Measurements from ENCODE around the gene SEC14L5. TPM values are rescaled to one million over a fixed set of nuclear protein-coding genes. Genes with fewer than 3 reads are reported as not detected.

SEC14L5 gene
- total RNA-seq, 2 experiments from 2014 or later = not detected

DNA sequence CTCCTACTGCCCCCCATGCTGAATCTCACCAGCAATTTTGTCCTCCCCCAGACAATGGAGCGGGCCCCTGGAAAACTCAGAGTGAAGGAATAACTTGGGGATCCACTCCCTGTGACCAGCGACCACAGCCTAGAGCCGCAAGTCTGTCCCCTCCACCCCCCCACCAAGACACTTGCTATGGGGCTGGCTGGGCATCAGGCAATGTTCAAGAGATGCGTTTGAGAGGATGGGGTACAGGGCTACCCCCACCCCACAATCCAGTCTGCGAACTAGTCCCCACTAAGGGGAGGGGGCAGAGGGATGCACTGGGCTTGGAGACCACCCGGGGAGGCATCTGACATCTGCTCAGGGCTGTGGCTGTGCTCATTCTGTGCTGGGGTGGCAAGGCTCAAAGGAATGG, 23.5 kb upstream of the SEC14L5 start:
- intact Hi-C loops (cut with micrococcal nuclease) = no loop called here
- no peak for DNase-seq
- CTCF ChIA-PET = no interaction called here
- Mint-ChIP-seq H3K36me3 (ENCODE audit: low read depth) (no peaks in the 10 kb centered on the region), H3K9me3 (no peaks in the 10 kb centered on the region), H3K4me3 (no peak overlapping the region), H3K27me3 (ENCODE audit: low read depth) (peaks cover 32% of the 10 kb centered on the region), H3K4me1 (ENCODE audit: low read depth) (peaks cover 10% of the 10 kb centered on the region), H3K27ac (no peak overlapping the region)

DNA sequence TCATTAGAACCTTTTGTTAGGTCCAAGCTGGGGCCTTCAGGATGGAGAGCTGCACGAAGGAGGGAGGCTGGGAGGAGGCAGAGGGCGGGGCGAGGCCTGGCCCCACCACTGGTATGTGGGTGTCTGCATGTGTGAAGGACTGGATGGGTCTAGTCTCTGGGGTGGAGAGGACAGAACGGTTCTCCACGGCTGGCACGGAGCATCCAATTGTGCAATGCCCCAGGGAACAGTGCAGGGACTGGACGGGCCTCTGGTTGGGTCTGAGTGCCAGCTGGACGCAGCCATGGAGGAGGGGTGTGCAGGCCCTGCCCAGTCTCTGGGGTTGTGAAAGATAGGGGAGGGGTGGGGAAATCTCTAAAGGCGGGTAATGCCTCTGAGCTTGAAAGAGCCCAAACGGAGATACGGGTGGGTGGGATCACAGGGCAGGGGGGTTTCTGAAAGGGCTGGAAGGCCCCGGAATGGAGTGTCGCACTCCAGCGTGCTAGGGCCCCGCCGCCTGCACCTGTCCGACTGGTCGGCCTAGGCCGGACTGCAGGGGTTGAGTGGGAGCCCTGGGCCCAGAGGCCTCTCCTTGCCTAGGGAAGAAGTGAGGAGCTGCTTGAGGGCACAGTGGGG, 22.8 kb upstream of the SEC14L5 start:
- no peaks in the 10 kb centered on the region for H3K9me3 Mint-ChIP-seq
- H3K27me3 Mint-ChIP-seq (ENCODE audit: low read depth) = peaks cover 32% of the 10 kb centered on the region
- H3K4me1 Mint-ChIP-seq (ENCODE audit: low read depth) = peaks cover 10% of the 10 kb centered on the region
- intact Hi-C loops (cut with micrococcal nuclease) = no loop called here
- no peak overlapping the region for H3K4me3 Mint-ChIP-seq
- DNase-seq = no peak
- CTCF ChIA-PET = interaction anchor here (0.6 kb wide), 1 partner anchor 17 kb away, joined by 3 read pairs; no protein-coding TSS in a partner anchor
- H3K36me3 Mint-ChIP-seq (ENCODE audit: low read depth) = no peaks in the 10 kb centered on the region
- no peak overlapping the region for H3K27ac Mint-ChIP-seq

DNA sequence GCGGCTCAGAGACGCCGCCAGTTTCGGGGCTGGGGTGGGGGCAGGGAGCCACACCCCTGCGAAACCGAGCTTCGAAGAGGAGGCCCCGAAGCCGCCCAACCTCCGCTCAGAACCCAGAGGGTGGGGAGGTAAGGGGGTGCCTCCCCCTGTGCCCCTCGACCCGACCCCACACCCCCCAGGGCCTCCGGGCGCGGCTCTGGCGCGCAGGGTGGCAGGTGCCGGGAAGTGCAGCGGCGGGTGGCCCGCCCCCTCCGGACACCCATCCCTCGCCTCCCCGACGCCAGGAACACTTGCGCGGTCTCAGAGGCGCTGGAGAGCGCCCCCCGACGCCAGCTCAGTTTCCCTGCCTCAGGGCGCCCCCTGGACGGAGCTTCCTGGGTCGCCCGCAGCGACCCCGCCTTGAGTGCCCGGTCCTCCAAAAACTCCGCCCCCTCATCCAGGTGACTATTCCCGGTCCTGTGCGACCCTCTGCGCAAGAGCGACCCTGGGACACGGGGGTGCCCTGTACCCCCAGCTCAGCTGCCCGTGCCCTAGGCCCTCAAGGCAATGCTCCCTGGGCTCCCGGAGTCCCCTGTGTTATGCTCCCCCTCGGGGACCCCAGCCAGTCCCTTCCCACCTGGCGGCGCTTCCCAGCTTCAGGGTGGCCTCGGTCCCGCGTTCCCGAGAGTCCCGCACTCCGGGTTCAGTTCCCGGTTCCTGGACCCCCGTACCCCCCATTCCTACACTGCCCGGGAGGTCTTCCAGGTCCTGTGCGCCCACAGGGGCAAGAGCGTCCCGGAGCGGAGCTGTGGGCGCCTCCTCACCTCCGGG, 21.7 kb upstream of the SEC14L5 start:
- no peaks in the 10 kb centered on the region for H3K36me3 Mint-ChIP-seq (ENCODE audit: low read depth)
- CTCF ChIA-PET = no interaction called here
- no peak for DNase-seq
- peaks cover 10% of the 10 kb centered on the region for H3K4me1 Mint-ChIP-seq (ENCODE audit: low read depth)
- no peaks in the 10 kb centered on the region for H3K9me3 Mint-ChIP-seq
- H3K4me3 Mint-ChIP-seq = peak overlapping the region; percentile 46
- peaks cover 32% of the 10 kb centered on the region for H3K27me3 Mint-ChIP-seq (ENCODE audit: low read depth)
- no peak overlapping the region for H3K27ac Mint-ChIP-seq
- intact Hi-C loops (cut with micrococcal nuclease) = no loop called here

DNA sequence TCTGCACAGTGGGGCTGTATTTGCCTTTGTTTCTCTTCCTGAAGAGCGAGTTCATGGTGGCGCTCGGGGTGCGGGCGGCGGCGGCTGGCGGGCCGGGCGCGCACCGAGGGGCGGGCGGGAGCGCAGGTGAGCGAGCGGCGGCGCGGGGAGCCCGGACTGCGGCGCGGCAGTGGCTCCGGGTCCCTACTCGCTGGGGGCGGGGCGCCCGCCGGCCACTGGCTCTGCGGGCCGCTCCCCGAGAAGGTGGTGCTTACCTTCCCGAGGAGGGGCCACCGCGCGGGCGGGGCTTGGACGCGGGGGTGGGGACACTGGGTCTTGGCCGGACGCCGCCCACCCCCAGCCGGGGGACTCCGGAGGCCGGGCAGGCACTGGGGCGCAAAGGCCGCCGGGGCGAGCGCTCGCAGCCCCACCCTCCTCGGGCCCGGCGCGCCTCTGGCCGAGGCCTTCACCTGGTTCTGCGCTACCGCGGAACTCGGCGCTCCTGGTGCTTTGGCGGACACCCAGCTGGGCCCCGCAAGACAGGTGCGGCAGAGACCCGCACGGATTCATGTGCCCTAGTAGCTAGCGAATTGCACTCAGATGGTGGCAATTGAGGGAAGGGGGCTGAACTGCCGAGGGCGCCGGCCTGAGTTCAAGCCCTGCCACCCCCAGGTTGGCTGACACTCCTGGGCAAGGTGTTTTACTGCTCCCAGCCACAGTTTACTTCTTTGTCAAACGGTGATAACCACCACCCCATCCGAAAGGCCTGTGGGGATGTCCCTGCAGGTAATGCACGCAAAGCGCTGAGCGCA, 20.9 kb upstream of the SEC14L5 start, which contains the start of gene PPL:
Gene PPL (minus strand): TSS at position 158 of the 791 bp plus-strand sequence. CDS start 103 bp downstream, at position 55.
- CTCF ChIA-PET = no interaction called here
- H3K4me1 Mint-ChIP-seq (ENCODE audit: low read depth) = peaks cover 10% of the 10 kb centered on the region
- no peak within 1 kb of the TSS for H3K27ac Mint-ChIP-seq
- no peaks in the 10 kb centered on the region for H3K36me3 Mint-ChIP-seq (ENCODE audit: low read depth)
- no peaks in the 10 kb centered on the region for H3K9me3 Mint-ChIP-seq
- intact Hi-C loops (cut with micrococcal nuclease) = no loop called here
- H3K4me3 Mint-ChIP-seq = peak within 1 kb of the TSS; percentile 46
- H3K27me3 Mint-ChIP-seq (ENCODE audit: low read depth) = peaks cover 32% of the 10 kb centered on the region
- DNase-seq = peak; percentile 26

DNA sequence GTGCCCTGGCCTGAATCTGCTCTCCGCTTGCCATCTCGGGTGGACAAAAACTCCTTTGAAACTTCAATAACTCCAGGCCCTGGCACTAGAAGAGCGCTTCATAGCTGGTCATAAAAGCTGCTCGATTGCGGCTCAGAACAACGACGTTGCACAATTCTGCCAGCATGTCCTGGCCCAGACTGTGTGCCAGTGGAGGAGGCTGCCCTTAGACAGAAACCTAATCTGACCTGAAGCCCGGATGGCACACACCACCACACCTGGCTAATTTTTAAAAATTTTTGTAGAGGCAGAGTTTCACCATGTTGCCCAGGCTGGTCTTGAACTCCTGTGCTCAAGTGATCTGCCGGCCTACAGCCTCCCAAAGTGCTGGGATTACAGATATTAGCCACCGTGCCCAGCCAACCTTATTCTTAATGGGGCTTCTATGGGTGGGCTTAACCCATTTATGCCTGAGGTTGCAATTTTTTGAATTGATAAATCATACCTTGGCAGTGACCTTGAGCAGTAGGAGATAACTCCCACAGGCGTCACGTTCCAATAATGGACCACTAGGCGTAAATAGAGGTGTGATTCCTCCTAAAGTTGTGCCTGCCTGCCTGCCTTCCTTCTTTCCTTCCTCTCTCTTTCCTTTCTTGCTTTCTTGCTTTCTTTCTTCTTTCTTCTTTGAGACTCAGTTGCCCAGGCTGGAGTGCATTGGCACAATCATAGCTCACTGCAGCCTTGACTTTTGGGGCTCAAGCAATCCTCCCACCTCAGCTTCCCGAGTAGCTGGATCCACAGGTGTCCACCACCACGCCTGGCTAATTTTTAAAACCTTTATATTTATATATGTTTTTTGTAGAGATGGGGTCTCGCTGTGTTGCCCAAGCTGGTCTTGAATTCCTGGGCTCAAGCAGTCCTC, 20.1 kb upstream of the SEC14L5 start:
- H3K27ac Mint-ChIP-seq = no peak overlapping the region
- no peaks in the 10 kb centered on the region for H3K9me3 Mint-ChIP-seq
- H3K4me3 Mint-ChIP-seq = peak overlapping the region; percentile 7
- DNase-seq = no peak
- H3K27me3 Mint-ChIP-seq (ENCODE audit: low read depth) = peaks cover 29% of the 10 kb centered on the region
- CTCF ChIA-PET = no interaction called here
- H3K4me1 Mint-ChIP-seq (ENCODE audit: low read depth) = peaks cover 10% of the 10 kb centered on the region
- no peaks in the 10 kb centered on the region for H3K36me3 Mint-ChIP-seq (ENCODE audit: low read depth)
- intact Hi-C loops (cut with micrococcal nuclease) = no loop called here

DNA sequence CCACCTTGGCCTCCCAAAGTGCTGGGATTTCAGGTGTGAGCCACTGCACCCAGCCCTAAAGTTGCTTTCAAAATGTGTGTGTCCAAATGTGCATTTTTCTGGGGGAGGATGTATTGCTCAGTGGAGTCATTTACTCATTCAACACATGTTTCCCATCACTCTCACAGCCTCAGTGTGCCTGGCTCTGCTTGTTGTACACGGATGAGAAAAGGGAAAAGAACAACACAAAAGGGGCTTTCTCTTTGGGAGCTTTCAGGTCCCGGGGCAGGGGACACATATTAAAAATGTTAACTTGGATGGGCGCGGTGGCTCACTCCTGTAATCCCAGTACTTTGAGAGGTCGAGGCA, 19.5 kb upstream of the SEC14L5 start:
- CTCF ChIA-PET = no interaction called here
- DNase-seq = no peak
- Mint-ChIP-seq H3K36me3 (ENCODE audit: low read depth) (no peaks in the 10 kb centered on the region), H3K9me3 (no peaks in the 10 kb centered on the region), H3K4me1 (ENCODE audit: low read depth) (peaks cover 10% of the 10 kb centered on the region), H3K4me3 (no peak overlapping the region), H3K27me3 (ENCODE audit: low read depth) (peaks cover 27% of the 10 kb centered on the region), H3K27ac (no peak overlapping the region)
- intact Hi-C loops (cut with micrococcal nuclease) = no loop called here

DNA sequence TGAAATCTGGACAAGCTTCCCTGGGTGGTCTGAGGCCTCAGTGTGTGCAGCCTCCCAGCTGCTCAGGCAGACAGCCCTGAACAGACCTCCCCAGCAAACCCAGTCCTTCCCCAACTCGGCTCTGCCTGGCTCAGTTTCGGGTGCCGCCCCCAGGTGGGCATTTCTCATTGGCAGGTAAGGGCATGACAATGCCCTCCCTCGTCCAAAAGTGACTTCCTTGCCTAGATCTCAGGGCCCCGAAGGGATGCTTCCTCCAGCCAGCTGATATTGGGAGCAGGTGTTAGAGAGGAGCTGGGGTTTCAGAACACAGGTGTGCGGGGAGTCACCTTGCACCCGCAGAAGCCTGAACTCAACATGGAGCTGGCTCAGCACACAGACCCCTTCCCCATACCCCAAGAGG, 17.4 kb upstream of the SEC14L5 start:
- CTCF ChIA-PET = no interaction called here
- Mint-ChIP-seq H3K4me1 (ENCODE audit: low read depth) (peaks cover 9% of the 10 kb centered on the region), H3K4me3 (no peak overlapping the region), H3K9me3 (no peaks in the 10 kb centered on the region), H3K27ac (no peak overlapping the region), H3K27me3 (ENCODE audit: low read depth) (peaks cover 17% of the 10 kb centered on the region), H3K36me3 (ENCODE audit: low read depth) (no peaks in the 10 kb centered on the region)
- intact Hi-C loops (cut with micrococcal nuclease) = no loop called here
- DNase-seq = no peak

DNA sequence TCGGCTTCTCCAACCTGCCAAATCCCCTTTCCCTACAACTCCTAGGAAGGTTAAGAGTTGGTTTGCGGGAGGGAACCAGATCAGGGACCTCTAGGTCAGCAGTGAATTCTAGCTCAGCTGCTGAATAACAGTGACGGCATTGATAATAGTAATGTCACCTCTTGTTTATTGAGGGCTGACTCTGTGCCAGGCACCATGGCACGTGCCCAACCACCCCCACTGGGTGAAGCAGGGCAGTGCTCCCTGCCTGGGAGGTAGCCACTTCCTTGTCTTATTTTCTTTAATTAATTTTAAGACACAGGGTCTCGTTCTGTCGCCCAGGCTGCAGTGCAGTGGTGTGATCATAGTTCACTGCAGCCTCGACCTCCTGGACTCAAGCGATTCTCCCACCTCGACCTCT, 15.6 kb upstream of the SEC14L5 start:
- H3K4me1 Mint-ChIP-seq (ENCODE audit: low read depth) = peaks cover 2% of the 10 kb centered on the region
- H3K36me3 Mint-ChIP-seq (ENCODE audit: low read depth) = no peaks in the 10 kb centered on the region
- intact Hi-C loops (cut with micrococcal nuclease) = no loop called here
- CTCF ChIA-PET = no interaction called here
- H3K9me3 Mint-ChIP-seq = no peaks in the 10 kb centered on the region
- H3K4me3 Mint-ChIP-seq = no peak overlapping the region
- no peak for DNase-seq
- H3K27me3 Mint-ChIP-seq (ENCODE audit: low read depth) = peaks cover 9% of the 10 kb centered on the region
- H3K27ac Mint-ChIP-seq = no peak overlapping the region

DNA sequence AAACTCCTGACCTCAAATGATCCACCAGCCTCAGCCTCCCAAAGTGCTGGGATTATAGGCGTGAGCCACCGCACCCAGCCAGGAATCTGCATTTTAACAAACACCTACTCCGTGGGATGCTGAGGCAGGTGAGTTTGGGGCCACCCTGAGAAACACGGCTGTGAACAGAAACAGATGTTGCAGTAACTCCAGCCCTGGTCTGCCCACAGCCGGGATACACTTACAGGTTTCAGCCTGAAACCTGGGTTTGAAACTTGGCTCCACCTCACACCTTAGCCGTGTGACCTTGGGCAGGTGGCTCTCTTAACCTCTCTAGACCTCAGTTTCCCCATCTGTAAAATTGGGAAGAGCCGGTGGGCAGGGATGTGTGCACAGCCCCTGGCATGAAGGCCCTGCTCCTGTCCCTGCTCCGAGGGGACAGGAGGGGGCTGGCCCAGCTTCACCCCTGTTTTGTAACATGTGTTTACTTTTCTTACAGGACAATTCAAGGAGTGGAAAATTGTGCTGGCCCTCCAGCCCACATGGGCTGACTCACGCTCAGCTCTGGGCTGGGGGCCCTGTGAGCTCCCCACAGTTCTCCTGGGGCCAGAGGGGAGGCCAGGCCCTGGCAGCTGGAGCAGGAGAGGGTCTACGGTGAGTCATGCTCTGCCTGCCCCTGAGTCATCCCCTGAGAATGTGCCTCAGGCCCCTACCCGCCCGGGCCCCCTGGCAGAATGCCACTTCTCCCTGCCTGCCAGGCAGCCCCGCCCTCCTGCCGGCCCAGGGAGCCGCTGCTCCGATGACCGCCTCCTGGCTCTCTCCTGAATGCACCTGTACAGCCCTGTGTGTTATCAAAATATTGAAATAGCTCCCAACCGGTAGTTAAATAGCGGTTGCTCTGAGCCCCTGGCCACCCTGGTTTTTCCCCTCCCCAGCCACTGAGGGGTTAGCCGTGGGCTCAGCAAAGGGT, 13.5 kb upstream of the SEC14L5 start:
- intact Hi-C loops (cut with micrococcal nuclease) = no loop called here
- Mint-ChIP-seq H3K9me3 (no peaks in the 10 kb centered on the region), H3K4me1 (ENCODE audit: low read depth) (no peaks in the 10 kb centered on the region), H3K36me3 (ENCODE audit: low read depth) (no peaks in the 10 kb centered on the region), H3K4me3 (no peak overlapping the region), H3K27ac (no peak overlapping the region), H3K27me3 (ENCODE audit: low read depth) (no peaks in the 10 kb centered on the region)
- CTCF ChIA-PET = no interaction called here
- DNase-seq = no peak

DNA sequence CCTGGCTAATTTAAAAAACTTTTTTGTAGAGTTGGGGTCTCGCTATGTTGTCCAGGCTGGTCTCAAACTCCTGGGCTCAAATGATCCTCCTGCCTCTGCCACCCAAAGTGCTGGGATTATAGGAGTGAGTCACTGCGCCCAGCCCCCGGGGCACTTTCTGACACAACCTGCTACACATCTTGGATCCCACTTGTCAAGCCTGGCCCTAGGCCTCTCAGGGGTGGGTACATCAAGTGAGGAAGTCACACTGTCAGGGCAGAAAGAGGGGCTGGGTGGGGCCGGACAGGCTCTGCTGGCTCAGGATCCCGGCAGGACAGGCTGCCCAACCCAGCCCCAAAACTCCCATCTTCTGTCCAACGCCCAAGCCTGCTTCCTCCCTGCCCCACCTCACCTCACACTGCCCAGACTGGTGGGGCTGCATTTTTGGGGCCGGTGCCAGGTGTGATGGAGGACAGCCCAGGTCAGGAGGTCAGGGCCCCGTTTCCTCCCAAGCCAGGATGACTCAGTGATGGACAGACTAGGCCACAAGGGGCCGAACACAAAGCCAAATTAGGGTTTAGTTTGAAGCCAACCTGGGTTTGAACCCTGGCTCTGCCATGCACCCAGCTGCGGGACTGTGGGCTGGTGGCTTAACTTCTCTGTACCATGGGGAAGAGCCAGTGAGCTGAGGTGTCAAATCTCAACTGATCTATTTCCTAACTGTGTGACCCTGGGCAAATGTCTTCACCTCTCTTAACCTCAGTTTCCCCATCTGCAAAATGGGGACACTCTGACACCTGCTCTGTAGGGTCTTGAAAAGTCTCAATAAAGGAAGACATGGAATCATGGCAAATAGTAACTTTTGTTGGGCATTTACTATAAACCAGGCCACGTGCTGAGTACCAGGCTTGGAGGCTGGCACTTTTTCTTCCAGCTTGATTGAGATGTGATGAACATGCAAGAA, 12.3 kb upstream of the SEC14L5 start:
- no peaks in the 10 kb centered on the region for H3K9me3 Mint-ChIP-seq
- no peak overlapping the region for H3K4me3 Mint-ChIP-seq
- H3K27me3 Mint-ChIP-seq (ENCODE audit: low read depth) = no peaks in the 10 kb centered on the region
- CTCF ChIA-PET = interaction anchor here (0.6 kb wide), 1 partner anchor 153 kb away, joined by 4 read pairs; no protein-coding TSS in a partner anchor
- no peaks in the 10 kb centered on the region for H3K4me1 Mint-ChIP-seq (ENCODE audit: low read depth)
- H3K36me3 Mint-ChIP-seq (ENCODE audit: low read depth) = no peaks in the 10 kb centered on the region
- no peak overlapping the region for H3K27ac Mint-ChIP-seq
- no peak for DNase-seq
- intact Hi-C loops (cut with micrococcal nuclease) = no loop called here

Measured in activated naive CD4-positive, alpha-beta T cell treated with anti-CD3 and anti-CD28 coated beads for 36 hours (primary cell).